ENCODE measurements around the gene FOS.
"Not testable (repeated sequence)": the region's sequence is repeated elsewhere in the genome, so short reads cannot be mapped to it uniquely, and the experiment has no call there.

- TF ChIP-seq CTCF (IDR thresholded peaks at IDR 0.05; ENCODE audit: low read depth, low read length, missing input control); SP1 (IDR thresholded peaks at IDR 0.05); REST (IDR thresholded peaks at IDR 0.05); MAX (IDR thresholded peaks at IDR 0.05); TAF1 (conservative IDR thresholded peaks at IDR 0.05): not testable (repeated sequence)
Measured at GRCh38 chr14:75309561-75309960, 30.9 kb downstream of the FOS start.

Data from liver (tissue), 3 donors.